Mammary epithelial cell (primary cell): ENCODE data around the gene KIF6.

Experiments used
- EZH2 ChIP-seq: IDR thresholded peaks from 2 replicates; pipeline ENCODE4 v1.6.1; 2012; ENCODE audit warnings: low read length, inconsistent platforms, borderline replicate concordance
- TF ChIP-seq, protein P1 (sequence below), 2 donors: IDR thresholded peaks in 1 of 2; conservative IDR thresholded peaks in 1 of 2; 2 replicates each; pipeline ENCODE4 v1.5.1; 2011 to 2012; ENCODE audit warnings: inconsistent platforms in 2 of 2, low read length in 2 of 2, mild to moderate bottlenecking in 2 of 2, control low read depth in 1 of 2, low read depth in 1 of 2; ENCODE audit not compliant: insufficient read depth in 1 of 2; ENCODE audit errors: extremely low read depth in 1 of 2

DNA sequence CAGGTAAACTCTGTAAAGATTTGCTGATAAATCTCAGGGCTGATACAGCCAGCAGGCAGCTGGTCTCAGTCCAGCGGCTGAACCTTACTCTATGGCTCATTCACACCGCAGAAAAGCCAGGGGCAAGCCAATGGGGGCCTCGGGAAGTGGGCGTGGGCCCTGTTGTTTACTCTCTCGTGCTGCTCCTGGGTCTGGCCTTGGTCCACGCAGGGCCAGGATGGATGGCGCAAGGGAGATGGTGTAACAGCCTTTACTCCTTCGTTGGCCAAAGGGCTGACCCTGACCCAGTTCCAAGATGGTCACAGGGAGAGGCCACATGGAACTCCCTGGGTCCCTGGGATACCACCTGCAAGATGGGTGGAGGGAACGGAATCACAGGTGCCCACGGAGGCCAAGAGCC, 427.1 kb downstream of the KIF6 start:
- TF ChIP-seq, protein P1, sequence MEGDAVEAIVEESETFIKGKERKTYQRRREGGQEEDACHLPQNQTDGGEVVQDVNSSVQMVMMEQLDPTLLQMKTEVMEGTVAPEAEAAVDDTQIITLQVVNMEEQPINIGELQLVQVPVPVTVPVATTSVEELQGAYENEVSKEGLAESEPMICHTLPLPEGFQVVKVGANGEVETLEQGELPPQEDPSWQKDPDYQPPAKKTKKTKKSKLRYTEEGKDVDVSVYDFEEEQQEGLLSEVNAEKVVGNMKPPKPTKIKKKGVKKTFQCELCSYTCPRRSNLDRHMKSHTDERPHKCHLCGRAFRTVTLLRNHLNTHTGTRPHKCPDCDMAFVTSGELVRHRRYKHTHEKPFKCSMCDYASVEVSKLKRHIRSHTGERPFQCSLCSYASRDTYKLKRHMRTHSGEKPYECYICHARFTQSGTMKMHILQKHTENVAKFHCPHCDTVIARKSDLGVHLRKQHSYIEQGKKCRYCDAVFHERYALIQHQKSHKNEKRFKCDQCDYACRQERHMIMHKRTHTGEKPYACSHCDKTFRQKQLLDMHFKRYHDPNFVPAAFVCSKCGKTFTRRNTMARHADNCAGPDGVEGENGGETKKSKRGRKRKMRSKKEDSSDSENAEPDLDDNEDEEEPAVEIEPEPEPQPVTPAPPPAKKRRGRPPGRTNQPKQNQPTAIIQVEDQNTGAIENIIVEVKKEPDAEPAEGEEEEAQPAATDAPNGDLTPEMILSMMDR (conservative IDR thresholded peaks at IDR 0.05 in 1 of 2, IDR thresholded peaks at IDR 0.05 in 1 of 2; ENCODE audit: extremely low read depth in 1 of 2, insufficient read depth in 1 of 2, low read depth in 1 of 2, low read length in 2 of 2): no peak
- TF ChIP-seq EZH2: no peak
